Measurements from ENCODE around the gene PRADC1.

Gene PRADC1

DNA sequence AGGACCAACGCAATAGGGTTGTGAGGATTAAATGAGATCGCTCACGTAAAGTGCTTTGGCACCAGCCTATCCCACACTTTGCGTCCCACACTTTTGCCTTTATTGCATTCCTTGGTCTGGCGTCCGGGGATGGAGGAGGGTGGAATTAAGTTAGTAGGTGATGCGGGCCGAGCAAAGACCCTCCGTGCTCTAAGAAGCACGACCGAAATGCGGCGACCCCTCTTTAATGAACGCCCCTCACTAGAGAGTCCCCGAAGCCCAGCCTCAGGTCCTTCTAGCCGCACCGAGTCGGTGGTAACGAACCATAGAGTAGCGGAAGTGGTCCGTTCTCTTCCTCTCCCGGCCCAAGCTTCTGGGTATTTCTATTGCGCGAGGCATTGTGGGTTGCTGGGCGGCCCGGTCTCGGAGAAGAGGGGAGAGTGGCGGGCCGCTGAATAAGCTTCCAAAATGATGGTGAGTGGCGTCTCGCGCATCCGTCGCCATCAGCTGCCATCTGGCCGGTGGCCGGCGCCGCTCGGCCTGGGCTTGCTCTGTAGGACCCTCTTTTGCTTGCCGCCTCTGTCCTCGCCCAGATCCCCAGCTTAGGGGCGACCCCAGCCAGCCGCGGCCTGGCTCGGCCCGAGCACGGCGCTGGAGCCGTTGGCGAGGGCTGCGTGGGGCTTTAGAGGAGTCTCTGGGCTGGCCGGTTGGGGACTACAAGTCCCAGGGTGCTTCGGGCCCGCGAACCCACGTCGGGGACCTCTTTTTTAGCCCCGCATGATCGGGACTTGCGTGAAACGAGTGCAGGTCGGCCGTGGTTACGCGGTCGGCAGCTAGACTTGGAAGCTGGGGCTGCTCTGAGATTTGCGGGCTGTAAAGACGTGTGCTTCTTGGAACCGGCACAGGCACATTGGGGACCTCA lies 1.1 kb upstream of the PRADC1 start, which contains the start of gene CCT7:
Gene CCT7, plus strand, starts transcription at position 377 of the 901 bp plus-strand sequence. Its CDS starts 71 bp downstream, at position 448.
- DNase-seq, result peak; percentile 93

DNA sequence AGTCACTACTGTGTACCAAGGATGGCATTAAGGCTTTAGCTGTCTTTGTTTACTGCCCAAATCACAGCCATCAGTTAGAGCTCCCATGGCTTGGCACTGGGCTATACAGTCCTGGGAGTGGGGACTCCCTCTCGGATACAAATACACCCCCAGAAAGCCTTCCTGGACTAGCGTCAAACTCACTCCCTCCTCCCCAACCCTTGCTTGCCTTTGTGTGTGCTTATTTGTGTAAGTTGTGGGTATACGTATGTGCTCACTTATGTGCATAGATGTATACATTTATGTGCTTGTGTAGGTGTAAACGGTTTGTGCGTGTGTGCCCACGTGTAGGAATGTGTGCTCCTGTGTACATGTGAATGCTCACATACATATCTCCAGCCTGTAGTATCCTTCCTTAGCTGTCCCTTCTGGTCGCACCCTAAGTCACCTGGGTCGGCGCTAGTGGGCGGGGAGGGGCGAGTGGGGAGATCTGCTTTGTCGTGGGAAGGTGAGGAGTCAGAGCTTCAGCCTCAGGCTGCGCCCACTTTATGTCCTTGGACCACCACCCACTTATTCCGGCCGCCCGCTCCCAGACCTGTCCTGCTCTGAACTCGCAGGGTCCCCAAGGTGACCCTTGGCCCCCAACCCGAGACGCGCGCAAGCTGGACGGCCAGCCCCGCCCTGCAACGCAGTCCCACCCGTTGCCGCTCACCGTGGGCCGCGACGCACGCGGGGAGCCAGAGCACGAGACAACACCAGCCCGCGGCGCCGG lies 461 bp downstream of the PRADC1 start:
- peak; percentile 37 for DNase-seq

GRCh38 chr2:73228631-73229030 lies 4.4 kb downstream of the PRADC1 start:
- DNase-seq, result no peak

DNA sequence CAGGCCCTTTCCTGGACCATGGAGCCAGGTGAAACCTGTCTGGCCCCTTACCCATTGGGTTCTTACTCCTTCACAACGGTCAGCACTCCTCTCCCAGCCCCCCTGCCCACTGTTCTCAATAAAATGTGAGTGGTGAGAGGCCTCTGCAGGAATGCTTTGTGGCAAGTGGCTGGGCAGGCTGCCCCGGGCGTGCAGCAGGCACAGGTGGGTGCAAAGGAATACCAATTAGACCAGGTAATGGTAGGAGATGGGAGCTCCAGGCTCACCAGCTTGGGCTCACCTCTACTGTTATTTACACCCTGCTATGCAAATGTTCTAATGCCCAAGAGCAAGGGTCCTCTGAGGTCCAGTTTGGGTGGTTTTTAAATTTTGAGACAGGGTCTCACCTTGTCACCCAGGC lies 6.0 kb downstream of the PRADC1 start:
- DNase-seq, result no peak

GRCh38 chr2:73225513-73226360 lies 7.3 kb downstream of the PRADC1 start:
- no peak for DNase-seq

DNA sequence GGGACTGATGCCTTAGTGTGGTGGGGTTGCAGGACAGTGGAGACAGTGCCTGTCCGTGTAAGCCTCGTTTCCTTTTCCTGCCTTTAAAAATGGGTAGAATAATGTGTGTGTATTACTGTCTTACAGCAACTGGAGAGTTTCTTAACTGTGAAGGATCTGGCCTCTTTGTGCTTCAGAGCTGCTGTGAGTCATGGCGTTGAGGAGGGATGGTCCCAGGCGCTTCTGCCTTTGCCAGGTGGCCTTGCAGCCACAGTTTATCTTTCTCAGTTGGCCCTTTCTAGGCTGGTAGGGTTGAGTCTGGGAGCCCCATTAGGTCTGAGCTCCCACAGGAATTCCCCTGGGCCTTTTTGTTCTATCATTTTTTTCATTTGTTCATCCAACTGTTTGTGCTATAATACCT lies 9.2 kb downstream of the PRADC1 start:
- no peak for DNase-seq

GRCh38 chr2:73218298-73218697 lies 14.7 kb downstream of the PRADC1 start:
- DNase-seq, result no peak

- DNase-seq, result no peak
These were observed 15.2 kb downstream of the PRADC1 start for GRCh38 chr2:73217826-73218225.

DNA sequence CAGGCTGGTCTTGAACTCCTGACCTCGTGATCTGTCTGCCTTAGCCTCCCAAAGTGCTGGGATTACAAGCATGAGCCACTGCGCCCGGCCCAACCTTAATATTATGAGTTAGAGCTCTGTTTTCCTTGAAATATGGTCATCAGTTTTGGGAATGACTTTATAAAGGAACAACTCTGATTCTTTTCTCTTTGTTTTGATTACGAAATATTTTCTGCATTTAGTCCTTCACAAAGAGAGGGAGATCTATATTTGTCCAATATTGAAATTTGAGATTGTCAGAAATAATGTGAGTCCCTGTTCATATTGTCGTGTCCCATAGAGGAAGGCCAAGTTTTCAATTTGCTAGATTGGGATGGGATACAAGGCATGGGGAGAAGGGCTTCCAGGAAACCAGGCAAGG lies 15.9 kb downstream of the PRADC1 start:
- no peak for DNase-seq

GRCh38 chr2:73215254-73215653 lies 17.8 kb downstream of the PRADC1 start:
- no peak for DNase-seq

GRCh38 chr2:73214120-73215035 lies 18.7 kb downstream of the PRADC1 start, which contains the start of gene SMYD5:
Gene SMYD5 (plus strand): TSS chr2:73214245. CDS start chr2:73214267, 22 bp downstream.
- DNase-seq, result peak; percentile 92

DNA sequence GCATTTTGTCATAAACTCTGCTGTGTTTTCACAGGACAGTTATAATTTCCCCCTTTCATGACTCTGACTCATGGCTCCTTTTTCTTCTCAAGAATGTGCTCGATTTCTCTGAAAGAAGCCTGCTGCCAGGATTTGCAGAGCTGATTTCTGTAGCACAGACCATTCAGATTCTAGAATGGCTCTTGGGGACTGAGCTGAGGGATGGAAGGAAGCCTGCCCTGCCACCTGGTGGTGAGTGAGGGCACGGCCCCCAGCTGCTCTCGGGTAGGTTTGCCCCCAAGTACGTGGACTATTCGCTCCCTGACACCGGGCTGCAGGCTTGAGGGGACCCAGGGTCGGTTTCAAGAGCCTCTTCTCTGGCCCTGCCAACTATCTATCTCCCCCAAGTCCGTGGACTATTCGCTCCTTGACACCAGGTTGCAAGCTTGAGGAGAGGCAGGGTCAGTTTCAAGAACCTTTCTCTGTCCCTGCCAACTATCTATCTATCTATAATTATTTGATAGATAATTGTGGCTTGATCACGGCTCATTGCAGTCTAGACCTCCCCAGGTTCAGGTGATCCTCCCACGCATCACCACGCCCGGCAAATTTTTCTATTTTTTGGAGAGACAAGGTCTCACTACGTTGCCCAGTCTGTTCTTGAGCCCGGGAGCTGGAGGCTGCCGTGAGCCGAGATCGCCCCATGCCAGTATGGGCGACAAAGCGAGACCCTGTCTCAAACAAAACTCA lies 20.4 kb downstream of the PRADC1 start:
- peak; percentile 74 for DNase-seq

- no peak for DNase-seq
These were observed 21.0 kb downstream of the PRADC1 start for GRCh38 chr2:73212098-73212447.

DNA sequence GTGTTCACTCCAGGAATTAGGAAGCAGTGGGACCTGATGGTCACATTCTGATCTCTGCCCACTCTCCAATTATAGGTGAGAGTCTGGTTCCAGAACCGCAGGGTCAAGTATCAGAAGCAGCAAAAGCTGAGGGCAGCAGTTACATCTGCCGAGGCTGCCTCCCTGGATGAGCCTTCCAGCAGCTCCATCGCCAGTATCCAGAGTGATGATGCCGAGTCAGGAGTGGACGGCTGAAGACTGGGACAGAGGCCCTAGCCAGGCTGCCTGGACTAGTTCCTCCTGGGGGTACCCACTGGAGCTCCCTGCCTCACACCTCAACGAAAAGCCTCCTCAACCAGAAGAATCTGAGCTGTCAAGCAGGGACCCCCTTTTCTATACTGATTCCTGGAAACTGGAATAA lies 22.3 kb downstream of the PRADC1 start:
- DNase-seq, result no peak

GRCh38 chr2:73210019-73210418 lies 23.0 kb downstream of the PRADC1 start:
- no peak for DNase-seq

- no peak for DNase-seq
These were observed 24.8 kb downstream of the PRADC1 start for GRCh38 chr2:73208258-73208657.

GRCh38 chr2:73205611-73206010 lies 27.4 kb downstream of the PRADC1 start:
- no peak for DNase-seq

- no peak for DNase-seq
These were observed 29.9 kb downstream of the PRADC1 start for GRCh38 chr2:73203055-73203681.

- no peak for DNase-seq
These were observed 30.6 kb downstream of the PRADC1 start, which contains the start of gene NOTO for GRCh38 chr2:73202156-73203054. Gene NOTO (plus strand): TSS chr2:73202574. CDS start chr2:73202667, 93 bp downstream.

All from CD4-positive, alpha-beta T cell treated with Interleukin-21 for 1 hour (primary cell).